Stimulated activated CD4-positive, alpha-beta T cell treated with anti-CD3 and anti-CD28 coated beads, Interleukin-2, amount 100 ng/mL, for 24 hours (primary cell): ENCODE measurements around the gene PRKD2.
"Not testable (repeated sequence)": the region's sequence is repeated elsewhere in the genome, so short reads cannot be mapped to it uniquely, and the experiment has no call there.

Experiments
- DNase-seq, 2 donors: peaks; one replicate each; pipeline ENCODE4 v3.0.0-alpha.2; 2020

PRKD2 gene

DNA sequence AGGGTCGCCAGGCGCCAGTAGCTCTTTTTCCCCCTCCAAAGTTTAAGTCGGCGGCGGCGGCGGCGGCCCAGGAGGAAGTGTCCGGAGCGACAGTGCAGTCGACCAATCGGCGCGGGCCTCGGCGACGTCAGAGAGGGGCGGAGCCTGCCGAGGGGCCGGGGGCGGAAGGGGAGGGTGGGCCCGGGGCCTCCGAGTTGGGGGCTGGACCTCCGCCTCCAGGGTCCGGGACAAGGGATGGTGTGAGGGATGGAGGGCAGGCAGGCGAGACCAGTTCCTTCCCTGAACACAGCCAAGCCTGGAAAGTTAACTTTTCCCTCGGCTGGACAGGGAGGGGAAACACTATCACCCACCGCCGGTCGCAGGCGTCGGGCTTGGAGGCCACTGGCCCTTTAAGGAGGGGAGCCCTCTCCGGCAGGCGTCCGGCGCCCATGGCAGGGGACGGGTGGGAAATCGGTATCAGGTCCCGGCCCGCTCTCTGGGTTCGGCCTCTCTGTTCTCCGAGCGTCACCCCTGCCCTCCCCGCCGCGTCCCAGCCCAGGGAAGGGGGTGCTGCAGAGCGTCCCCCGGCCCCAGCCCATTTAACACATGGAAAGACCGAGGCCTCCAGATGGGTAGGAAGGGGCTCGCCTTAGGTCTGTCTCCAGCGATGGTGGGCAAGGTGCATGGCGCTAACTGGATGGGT is at the start of gene PRKD2:
Gene PRKD2, minus strand, starts transcription at position 81 of the 682 bp plus-strand sequence. CDS start 744 bp downstream, outside the sequence.
- peak; percentile 91 to 95 for DNase-seq

DNA sequence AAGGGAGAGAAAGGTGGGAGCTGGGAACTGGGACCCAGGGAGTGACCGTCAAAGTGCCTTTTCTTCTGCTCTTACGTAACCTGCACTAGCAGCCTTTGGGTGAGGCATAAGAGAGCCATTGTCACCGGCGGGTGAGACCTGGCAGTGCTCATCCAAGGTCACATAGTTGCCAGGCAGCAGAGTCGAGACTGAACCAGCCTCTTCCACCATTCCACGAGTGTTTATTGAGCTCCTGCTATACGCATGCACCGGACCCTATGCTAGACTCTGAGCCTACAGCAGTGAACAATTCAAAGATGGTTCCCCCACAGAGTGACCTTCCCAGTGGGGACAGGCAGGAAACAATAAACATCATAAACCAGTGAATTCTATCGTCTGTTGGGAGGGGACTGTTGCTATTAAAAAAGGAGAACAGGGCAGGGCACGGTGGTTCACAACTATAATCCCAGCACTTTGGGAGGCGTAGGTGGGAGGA is 47.9 kb upstream of the PRKD2 start:
- no peak for DNase-seq

DNA sequence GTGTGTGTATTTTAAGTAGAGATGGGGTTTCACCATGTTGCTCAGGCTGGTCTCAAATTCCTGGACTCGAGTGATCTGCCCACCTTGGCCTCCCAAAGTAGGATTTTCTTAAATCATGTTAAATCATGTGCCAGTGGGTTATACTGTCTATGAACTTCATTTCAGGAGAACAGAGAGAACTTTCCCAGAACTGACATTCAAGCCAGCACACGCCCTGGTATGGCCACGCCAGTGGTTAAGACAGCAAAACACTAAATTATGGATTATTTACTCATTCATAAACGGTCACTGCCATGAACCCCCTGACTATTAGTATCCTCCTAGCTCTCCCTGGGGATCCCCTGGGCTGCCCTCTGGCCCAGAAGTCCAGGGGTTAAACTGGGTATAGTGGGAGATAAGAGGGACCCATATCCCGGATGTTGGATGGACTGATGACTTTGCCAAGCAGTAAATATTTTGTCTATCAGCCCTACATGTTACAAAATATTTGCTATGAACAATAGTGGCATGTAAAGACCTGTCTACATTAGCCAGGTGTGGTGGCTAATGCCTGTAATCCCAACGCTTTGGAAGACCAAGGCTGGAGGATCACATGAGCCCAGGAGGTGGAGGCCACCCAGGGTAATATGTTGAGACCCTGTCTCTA is 45.5 kb upstream of the PRKD2 start:
- DNase-seq, result no peak

DNA sequence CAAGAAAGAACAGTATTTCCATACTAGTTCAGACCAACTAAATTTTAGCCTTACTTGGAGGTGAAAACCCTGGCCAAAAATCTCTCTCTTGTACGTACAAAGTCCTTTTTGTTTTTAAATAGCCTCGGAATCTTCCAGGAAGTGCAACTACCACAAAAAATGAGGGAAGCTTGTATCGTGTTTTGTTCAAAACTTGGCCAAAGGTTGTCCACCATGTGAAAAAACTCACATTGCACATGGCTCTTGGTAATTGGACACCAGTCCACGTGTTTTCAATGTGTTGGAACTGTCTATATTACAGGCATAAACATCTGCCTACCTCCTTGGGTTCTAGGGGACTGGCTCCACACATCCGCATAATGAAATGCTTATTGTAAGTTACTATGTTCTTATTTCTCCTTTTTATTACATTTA is 44.5 kb upstream of the PRKD2 start:
- DNase-seq, result no peak

DNA sequence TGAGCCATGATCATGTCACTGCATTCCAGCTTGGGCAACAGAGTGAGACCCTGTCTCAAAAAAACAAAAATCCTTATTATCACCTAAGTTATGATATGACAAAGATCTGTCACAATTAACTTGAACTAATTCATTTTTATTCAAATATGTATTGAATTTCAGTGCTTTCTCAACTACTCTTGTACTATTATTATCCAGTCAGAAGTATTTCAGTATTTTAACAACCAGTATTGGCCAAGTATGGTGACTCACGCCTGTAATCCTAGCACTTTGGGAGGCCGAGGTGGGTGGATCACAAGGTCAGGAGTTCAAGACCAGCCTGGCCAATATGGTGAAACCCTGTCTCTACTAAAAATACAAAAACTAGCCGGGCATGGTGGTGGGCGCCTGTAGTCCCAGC is 44.0 kb upstream of the PRKD2 start:
- not testable (repeated sequence) for DNase-seq

DNA sequence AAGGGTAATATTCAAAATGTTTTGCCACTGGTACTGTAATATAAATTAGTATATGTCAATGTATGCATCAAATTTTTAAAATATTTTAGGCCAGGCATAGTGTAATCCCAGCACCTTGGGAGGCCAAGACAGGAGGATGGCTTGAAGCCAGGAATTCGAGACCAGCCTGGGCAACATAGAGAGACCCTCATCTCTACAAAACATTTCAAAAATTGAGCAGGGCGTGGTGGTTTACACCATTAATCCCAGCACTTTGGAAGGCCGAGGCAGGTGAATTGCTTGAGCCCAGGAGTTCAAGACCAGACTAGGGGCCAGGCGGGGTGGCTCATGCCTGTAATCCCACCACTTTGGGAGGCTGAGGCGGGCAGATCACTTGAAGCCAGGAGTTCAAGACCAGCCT is 43.4 kb upstream of the PRKD2 start:
- no peak for DNase-seq

DNA sequence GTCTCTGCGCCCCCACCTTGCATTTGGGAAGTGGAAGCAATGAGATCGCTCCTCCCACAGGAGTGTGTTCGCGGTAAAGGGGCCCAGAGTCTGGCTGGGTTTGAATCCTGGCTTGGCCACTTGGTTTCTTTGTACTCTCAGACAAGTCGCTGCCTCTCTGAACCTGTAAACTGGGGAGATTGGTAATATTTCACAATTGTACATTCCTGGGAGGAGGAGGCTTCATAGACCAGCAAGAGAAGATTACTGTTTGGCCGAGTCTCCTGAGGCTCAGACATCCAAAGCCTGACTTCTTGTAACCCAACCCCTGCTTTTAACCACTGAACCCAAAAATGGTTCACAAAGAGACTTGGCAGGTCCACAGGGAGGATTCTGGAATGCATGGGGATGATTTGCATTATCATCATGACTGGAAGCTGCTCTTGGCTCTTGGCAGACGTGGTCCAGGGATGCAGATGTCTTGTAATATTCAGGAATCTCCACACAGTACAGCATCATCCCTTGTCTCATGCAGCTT is 43.0 kb upstream of the PRKD2 start:
- no peak for DNase-seq

DNA sequence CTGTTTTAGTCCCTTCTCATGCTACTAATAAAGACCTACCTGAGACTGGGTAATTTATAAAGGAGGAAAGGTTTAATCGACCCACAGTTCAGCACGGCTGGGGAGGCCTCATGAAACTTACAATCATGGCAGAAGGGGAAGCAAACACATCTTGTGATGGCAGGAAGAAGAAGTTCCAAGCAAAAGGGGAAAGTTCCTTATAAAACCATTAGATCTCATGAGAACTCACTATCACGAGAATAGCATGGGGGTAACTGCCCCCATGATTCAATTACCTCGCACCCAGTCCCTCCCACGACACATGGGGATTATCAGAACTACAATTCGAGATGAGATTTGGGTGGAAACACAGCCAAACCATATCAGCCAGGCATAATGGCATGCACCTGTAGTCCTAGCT is 42.3 kb upstream of the PRKD2 start:
- no peak for DNase-seq

DNA sequence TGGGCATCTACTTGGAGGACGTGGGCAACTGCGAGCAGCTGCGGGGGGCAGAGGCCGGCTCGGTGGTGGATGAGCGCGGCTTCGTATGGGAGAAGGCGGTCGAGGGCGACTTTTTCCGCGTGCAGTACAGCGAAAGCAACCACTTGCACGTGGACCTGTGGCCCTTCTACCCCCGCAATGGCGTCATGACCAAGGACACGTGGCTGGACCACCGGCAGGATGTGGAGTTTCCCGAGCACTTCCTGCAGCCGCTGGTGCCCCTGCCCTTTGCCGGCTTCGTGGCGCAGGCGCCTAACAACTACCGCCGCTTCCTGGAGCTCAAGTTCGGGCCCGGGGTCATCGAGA is 39.6 kb upstream of the PRKD2 start:
- DNase-seq, result no peak

DNA sequence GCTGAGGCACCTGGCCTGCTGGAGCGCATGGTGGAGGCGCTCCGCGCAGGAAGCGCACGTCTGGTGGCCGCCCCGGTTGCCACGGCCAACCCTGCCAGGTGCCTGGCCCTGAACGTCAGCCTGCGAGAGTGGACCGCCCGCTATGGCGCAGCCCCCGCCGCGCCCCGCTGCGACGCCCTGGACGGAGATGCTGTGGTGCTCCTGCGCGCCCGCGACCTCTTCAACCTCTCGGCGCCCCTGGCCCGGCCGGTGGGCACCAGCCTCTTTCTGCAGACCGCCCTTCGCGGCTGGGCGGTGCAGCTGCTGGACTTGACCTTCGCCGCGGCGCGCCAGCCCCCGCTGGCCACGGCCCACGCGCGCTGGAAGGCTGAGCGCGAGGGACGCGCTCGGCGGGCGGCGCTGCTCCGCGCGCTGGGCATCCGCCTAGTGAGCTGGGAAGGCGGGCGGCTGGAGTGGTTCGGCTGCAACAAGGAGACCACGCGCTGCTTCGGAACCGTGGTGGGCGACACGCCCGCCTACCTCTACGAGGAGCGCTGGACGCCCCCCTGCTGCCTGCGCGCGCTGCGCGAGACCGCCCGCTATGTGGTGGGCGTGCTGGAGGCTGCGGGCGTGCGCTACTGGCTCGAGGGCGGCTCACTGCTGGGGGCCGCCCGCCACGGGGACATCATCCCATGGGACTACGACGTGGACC is 39.1 kb upstream of the PRKD2 start:
- no peak for DNase-seq

DNA sequence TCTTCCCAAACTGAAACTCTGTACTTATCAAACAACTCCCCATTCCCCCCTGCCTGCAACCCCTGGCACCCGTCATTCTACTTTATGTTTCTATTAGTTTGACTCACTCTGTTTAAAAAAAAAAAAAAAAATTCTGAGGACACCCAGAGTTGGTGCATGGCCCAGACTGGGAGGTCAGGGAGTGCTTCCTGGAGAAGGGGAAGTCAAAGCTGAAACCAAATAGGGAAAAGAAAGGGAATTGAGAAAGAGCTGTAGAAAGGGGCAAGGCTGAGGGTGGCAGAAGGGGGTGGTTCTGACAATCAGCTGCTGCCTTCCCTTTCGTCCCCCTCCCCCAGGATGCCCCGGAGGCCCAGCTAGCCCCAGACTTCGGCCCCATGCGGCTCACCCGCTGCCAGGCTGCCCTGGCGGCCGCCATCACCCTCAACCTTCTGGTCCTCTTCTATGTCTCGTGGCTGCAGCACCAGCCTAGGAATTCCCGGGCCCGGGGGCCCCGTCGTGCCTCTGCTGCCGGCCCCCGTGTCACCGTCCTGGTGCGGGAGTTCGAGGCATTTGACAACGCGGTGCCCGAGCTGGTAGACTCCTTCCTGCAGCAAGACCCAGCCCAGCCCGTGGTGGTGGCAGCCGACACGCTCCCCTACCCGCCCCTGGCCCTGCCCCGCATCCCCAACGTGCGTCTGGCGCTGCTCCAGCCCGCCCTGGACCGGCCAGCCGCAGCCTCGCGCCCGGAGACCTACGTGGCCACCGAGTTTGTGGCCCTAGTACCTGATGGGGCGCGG is 38.4 kb upstream of the PRKD2 start:
- DNase-seq, result no peak

DNA sequence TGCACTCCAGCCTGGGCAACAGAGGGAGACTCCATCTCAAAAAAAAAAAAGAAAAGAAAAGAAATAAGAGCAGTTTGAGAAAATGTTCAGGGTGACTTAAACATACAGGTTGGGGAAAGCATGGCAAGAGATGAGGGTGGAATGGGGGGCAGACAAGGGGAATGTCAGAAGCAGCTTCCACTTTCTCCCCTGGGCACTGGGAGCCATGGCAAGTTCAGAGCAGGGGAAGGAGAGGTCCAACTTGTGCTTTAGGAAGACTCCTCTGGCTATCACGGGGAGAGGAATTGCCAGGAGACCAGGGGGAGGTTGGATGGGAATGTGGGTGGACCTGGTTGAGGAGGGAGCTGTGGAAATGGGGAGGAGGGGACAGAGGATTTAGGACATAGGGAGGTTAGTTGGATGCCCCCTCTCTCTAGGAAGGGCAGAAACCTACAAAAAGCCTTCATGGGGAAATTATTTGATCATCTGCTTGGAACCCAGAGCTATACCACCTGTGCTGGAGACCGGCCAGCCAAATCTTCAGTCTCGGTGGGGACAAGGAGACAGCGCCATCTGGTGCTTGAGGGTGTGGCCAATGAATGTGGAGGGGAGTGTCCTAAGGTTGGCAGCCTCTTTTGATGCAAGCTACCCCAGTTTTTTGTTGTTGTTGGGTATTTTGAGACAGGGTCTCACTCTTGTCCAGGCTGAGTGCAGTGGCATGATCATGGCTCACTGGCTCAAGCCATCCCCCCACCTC is 36.7 kb upstream of the PRKD2 start:
- peak; percentile 70 to 73 for DNase-seq

DNA sequence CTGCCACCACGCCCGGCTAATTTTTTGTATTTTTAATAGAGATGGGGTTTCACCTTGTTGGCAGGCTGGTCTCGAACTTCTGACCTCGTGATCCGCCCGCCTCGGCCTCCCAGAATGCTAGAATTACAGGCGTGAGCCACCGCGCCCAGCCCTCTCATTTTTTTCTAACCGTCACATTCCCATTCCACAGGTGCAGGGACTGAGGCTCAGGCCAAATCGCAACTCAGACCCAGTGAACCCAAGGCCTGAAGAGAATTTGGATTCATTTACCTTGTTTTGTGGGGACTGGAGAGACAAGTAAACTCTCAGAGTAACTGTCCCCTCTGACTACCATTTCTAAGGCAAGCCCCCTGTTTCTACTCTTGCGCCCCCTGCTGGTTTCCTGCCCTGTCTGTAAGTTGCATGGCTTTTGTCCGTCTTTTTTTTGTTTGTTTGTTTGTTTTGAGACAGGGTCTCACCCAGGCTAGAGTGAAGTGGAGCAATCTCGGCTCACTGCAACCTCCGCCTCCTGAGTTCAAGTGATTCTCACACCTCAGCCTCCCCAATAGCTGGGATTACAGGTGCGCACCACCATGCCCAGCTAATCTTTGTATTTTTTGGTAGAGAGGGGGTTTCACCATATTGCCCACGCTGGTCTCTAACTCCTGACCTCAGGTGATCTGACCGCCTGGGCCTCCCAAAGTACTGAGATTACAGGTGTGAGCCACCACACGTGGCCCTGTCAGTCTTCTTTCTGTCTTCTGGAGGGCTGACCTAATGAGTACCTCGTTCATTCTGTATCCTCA is 31.6 kb upstream of the PRKD2 start:
- DNase-seq, result peak; percentile 87 to 88

DNA sequence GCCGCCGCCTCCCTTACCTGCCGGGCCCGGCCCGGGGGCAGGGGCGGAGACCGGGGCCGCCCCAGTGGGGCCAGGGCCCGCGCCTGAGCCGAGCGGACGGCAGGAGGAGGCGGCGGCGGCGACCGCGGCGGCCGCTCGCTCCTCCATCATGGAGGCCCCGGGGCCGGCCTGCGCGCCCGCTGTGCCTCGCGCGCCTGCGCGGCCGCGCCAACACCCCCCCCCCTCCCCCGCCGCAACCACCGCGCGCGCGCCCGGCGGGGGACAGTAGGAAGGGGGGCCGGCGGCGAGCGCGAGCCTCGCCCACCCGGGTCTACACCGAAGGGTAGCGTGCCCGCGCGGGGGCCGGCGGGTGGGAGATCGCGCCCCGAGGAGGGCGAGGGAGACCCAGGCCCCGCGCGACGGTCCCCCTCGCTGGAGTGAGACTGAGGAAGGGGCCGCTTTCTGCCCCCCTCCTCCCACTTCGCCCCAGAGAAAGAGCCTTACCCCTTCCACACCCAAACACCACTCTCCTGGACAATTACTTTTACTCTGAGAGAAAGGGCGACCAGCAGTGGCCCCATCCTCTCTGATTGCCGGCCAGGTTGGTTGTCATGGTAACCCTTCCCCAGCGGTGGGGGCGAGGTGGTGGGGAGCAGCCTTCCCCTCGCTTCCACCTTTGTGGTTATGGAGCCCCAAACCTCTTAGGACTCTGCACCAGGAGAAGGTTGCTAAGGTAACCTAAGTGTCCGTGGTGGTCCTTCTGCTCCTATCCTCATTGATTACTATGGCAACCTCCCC is 29.6 kb upstream of the PRKD2 start, which contains the start of gene STRN4:
Gene STRN4, minus strand, starts transcription at position 170 of the 777 bp plus-strand sequence. Its CDS starts 20 bp downstream, at position 150.
- peak; percentile 60 to 65 for DNase-seq

DNA sequence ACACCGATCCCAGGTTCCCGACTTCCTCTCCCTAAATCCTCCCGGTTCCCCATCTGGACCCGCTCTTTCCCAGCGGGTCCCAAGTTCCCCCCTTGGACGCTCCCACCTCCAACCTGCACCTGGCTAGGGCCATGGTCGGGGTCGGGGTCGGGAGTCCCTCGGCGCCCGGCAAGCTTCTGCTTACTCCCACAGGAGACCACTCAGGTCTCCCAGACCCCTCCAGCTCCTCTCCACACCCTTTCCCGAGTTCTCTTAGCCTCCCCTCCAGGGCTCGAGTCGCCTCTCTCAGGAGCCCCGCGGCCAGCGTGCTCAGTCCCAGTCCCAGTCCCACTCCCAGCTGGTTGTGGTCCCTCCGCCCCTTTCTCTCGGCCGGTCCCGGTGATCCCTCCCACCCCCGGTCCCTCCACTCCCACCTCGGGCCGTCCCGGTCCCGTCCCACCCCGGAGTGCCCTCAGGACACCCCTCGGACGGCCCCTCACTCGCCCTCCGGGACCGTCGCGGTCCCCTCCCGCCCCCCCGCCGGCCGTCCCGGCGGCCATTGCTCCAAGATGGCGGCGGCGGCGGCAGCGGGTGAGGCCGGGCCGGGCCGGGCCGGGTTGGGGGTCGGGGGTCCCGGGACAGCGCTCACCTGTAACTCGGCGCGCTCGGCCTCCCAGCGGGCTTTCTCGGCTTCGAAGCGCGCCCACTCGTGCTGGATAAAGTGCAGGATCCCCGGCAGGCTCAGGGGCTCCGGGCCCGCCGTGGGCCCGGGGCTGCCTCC is 28.8 kb upstream of the PRKD2 start, which contains the start of gene FKRP:
Gene FKRP, plus strand, starts transcription at position 537 of the 760 bp plus-strand sequence. CDS start 9,394 bp downstream, outside the sequence.
- peak; percentile 46 to 51 for DNase-seq

DNA sequence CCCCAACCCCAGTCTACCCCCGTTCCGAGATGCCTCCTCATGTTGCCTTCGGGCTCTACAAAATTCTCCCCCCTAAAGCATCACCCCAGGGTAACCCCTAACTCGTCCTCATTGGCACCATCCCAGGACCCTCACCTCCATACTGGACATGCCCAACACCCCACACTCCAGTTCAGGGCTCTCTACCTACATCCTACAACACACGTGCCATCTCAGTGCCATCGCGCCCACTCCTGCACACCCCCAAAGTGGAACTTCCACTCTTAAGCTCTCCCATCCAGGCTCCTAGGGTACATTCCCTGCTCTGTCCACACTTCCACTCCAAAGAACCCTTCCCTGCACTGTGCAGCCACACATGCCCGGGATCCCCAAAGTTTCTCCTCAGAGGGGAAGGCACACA is 28.1 kb upstream of the PRKD2 start:
- DNase-seq, result no peak

DNA sequence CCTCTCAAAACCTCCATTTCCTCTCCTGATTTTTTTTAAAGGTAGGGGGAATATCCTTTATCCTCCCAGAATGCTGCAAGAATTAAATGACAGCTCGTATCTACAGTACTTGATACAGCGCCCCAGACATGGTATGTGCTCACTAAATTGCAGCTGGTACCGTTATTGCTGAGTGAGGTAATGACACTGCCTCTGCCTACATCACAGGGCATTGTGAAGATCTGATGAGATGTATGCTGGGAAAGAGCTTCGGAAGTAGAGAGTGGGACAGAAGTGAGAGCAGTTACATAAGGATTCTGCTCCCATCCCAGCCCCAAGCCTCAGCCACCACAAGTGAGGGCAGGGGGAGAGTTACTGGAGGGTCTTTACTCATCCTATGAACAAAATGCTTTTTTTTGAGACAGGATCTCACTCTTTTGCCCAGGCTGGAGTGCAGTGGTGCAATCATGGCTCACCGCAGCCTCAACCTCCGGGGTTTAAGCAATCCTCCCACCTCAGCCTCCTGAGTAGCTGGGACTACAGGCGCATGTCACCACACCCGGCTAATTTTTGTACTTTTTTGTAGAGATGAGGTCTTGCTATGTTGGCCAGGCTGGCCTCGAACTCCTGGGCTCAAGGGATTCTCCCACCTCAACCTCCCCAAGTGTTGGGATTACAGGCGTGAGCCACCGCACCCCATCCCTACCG is 27.2 kb upstream of the PRKD2 start:
- no peak for DNase-seq

DNA sequence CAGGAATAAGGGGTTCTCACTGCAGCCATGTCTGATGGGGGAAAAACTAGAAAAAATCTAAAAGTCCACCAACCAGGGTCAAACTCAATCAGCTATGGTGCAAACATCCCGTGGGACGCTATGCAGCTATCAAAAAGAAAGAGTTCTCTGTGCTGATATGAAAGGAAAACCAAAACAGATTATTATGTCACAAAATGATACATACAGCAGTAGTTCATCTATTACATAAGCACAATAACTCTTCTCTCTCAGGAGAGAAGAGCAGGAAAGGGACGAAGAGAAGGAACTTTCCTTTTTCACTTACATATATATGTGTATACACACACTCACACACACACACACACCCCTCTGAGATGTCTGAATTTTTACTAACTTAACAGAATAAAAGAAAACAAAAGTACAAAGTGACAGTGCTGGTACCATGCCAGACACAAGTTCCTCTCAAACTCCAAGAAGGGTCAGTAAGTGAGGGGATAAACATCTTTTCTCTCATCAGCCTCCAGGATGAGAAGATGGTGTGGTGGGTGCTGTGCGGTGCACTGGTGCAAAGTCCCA is 26.1 kb upstream of the PRKD2 start:
- no peak for DNase-seq

DNA sequence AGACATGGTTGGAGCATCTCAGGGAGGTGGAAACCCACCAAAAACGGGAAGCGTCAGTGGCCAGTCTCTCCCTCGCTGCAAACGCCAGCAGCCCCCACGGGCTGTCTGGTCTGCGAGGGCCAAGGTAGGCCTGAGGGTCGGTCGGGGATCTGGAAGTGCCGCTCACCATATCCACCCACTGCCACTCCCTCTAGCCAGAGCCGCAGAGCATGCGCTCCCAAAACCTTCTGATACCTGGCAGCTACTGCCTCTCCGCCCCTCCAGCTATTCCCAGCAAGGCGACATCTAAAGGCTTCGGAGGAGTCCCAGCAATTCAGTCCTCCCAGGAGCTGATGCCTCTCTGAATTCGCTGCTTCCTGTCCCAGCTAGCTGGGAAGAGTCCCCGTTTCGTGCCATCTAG is 24.5 kb upstream of the PRKD2 start:
- no peak for DNase-seq
